Measurements from ENCODE around the gene SUN2.

SUN2 gene

GRCh38 chr22:38781033-38781432 lies 25.2 kb upstream of the SUN2 start:
- no peak for TF ChIP-seq EZH2 (optimal IDR thresholded peaks at IDR 0.05; ENCODE audit: low read depth, low read length)
- TF ChIP-seq CTCF (IDR thresholded peaks at IDR 0.05; ENCODE audit: low read length), result no peak
- no peak for TF ChIP-seq EZH2phosphoT487 (IDR thresholded peaks at IDR 0.05; ENCODE audit: low read length)
- no peaks in the 10 kb centered on the region for H3K36me3 ChIP-seq (replicated peaks; ENCODE audit: insufficient read depth, low read length)
- H3K9ac ChIP-seq (ENCODE audit: low read length), result no peak overlapping the region
- no peaks in the 10 kb centered on the region for H3K9me2 ChIP-seq (replicated peaks; ENCODE audit: insufficient read depth, low read length)
- no peaks in the 10 kb centered on the region for H3K4me1 ChIP-seq (ENCODE audit: low read length)
- H2AFZ ChIP-seq (ENCODE audit: low read length), result no peak overlapping the region
- no peak overlapping the region for H3K4me3 ChIP-seq (ENCODE audit: low read length)
- no peaks in the 10 kb centered on the region for H4K20me1 ChIP-seq (ENCODE audit: insufficient read depth, low read length)
- no peak overlapping the region for H3K27ac ChIP-seq (ENCODE audit: low read length)
- H3K9me3 ChIP-seq (replicated peaks; ENCODE audit: insufficient read depth, low read length), result no peaks in the 10 kb centered on the region
- H3K4me2 ChIP-seq (ENCODE audit: low read depth, low read length), result no peak overlapping the region
- H3F3A ChIP-seq (ENCODE audit: insufficient read depth, low read length), result no peaks in the 10 kb centered on the region
- no peaks in the 10 kb centered on the region for H3K27me3 ChIP-seq (replicated peaks; ENCODE audit: insufficient read depth, low read length)
- H3K79me2 ChIP-seq (ENCODE audit: low read length), result no peaks in the 10 kb centered on the region
- no peak for DNase-seq

- H3K4me3 ChIP-seq (ENCODE audit: low read length), result no peak overlapping the region
These were observed 21.4 kb upstream of the SUN2 start for GRCh38 chr22:38777087-38777671.

GRCh38 chr22:38776086-38776485 lies 20.3 kb upstream of the SUN2 start:
- no peaks in the 10 kb centered on the region for H3K79me2 ChIP-seq (ENCODE audit: low read length)
- no peak for TF ChIP-seq EZH2 (optimal IDR thresholded peaks at IDR 0.05; ENCODE audit: low read depth, low read length)
- no peak for TF ChIP-seq EZH2phosphoT487 (IDR thresholded peaks at IDR 0.05; ENCODE audit: low read length)
- no peak for TF ChIP-seq CTCF (IDR thresholded peaks at IDR 0.05; ENCODE audit: low read length)
- no peak overlapping the region for H3K9ac ChIP-seq (ENCODE audit: low read length)
- H3K9me2 ChIP-seq (replicated peaks; ENCODE audit: insufficient read depth, low read length), result no peaks in the 10 kb centered on the region
- H3F3A ChIP-seq (ENCODE audit: insufficient read depth, low read length), result no peaks in the 10 kb centered on the region
- H3K4me1 ChIP-seq (ENCODE audit: low read length), result no peaks in the 10 kb centered on the region
- H3K27ac ChIP-seq (ENCODE audit: low read length), result no peak overlapping the region
- no peak for DNase-seq
- H3K36me3 ChIP-seq (replicated peaks; ENCODE audit: insufficient read depth, low read length), result no peaks in the 10 kb centered on the region
- H3K9me3 ChIP-seq (replicated peaks; ENCODE audit: insufficient read depth, low read length), result no peaks in the 10 kb centered on the region
- no peaks in the 10 kb centered on the region for H4K20me1 ChIP-seq (ENCODE audit: insufficient read depth, low read length)
- H3K4me2 ChIP-seq (ENCODE audit: low read depth, low read length), result no peak overlapping the region
- H3K27me3 ChIP-seq (replicated peaks; ENCODE audit: insufficient read depth, low read length), result no peaks in the 10 kb centered on the region
- no peak overlapping the region for H3K4me3 ChIP-seq (ENCODE audit: low read length)
- H2AFZ ChIP-seq (ENCODE audit: low read length), result no peak overlapping the region

More at GRCh38 chr22:38777087-38777671, 21.4 kb upstream of the SUN2 start:
- no peak for DNase-seq
- Histone ChIP-seq H3K9ac (ENCODE audit: low read length) (no peak overlapping the region), H3K9me3 (replicated peaks; ENCODE audit: insufficient read depth, low read length) (no peaks in the 10 kb centered on the region), H3K27me3 (replicated peaks; ENCODE audit: insufficient read depth, low read length) (no peaks in the 10 kb centered on the region), H4K20me1 (ENCODE audit: insufficient read depth, low read length) (no peaks in the 10 kb centered on the region), H3K79me2 (ENCODE audit: low read length) (no peaks in the 10 kb centered on the region), H3K4me1 (ENCODE audit: low read length) (no peaks in the 10 kb centered on the region), H3K27ac (ENCODE audit: low read length) (no peak overlapping the region), H3K9me2 (replicated peaks; ENCODE audit: insufficient read depth, low read length) (no peaks in the 10 kb centered on the region), H2AFZ (ENCODE audit: low read length) (no peak overlapping the region), H3F3A (ENCODE audit: insufficient read depth, low read length) (no peaks in the 10 kb centered on the region), H3K36me3 (replicated peaks; ENCODE audit: insufficient read depth, low read length) (no peaks in the 10 kb centered on the region), H3K4me2 (ENCODE audit: low read depth, low read length) (no peak overlapping the region)
- no peak for TF ChIP-seq EZH2phosphoT487 (IDR thresholded peaks at IDR 0.05; ENCODE audit: low read length)

- no peak overlapping the region for H3K27ac ChIP-seq (ENCODE audit: low read length)
- H3F3A ChIP-seq (ENCODE audit: insufficient read depth, low read length), result no peaks in the 10 kb centered on the region
- H3K9ac ChIP-seq (ENCODE audit: low read length), result no peak overlapping the region
- no peak for DNase-seq
- no peaks in the 10 kb centered on the region for H3K9me2 ChIP-seq (replicated peaks; ENCODE audit: insufficient read depth, low read length)
- H3K36me3 ChIP-seq (replicated peaks; ENCODE audit: insufficient read depth, low read length), result no peaks in the 10 kb centered on the region
- no peak overlapping the region for H3K4me2 ChIP-seq (ENCODE audit: low read depth, low read length)
- no peaks in the 10 kb centered on the region for H3K27me3 ChIP-seq (replicated peaks; ENCODE audit: insufficient read depth, low read length)
- no peaks in the 10 kb centered on the region for H4K20me1 ChIP-seq (ENCODE audit: insufficient read depth, low read length)
- H3K4me3 ChIP-seq (ENCODE audit: low read length), result no peak overlapping the region
- TF ChIP-seq EZH2phosphoT487 (IDR thresholded peaks at IDR 0.05; ENCODE audit: low read length) (no peak), EZH2 (optimal IDR thresholded peaks at IDR 0.05; ENCODE audit: low read depth, low read length) (no peak), CTCF (IDR thresholded peaks at IDR 0.05; ENCODE audit: low read length) (no peak)
- H3K4me1 ChIP-seq (ENCODE audit: low read length), result no peaks in the 10 kb centered on the region
- no peak overlapping the region for H2AFZ ChIP-seq (ENCODE audit: low read length)
- no peaks in the 10 kb centered on the region for H3K9me3 ChIP-seq (replicated peaks; ENCODE audit: insufficient read depth, low read length)
- no peaks in the 10 kb centered on the region for H3K79me2 ChIP-seq (ENCODE audit: low read length)
These were observed 19.9 kb upstream of the SUN2 start for GRCh38 chr22:38775656-38776055.

Measured in MM.1S (cell line).